GM18951 (cell line): ENCODE measurements around the gene SAMD10.
"Not testable (repeated sequence)": the region's sequence is repeated elsewhere in the genome, so short reads cannot be mapped to it uniquely, and the experiment has no call there.

Experiments used
- POLR2A ChIP-seq: IDR thresholded peaks from 4 replicates; pipeline ENCODE4 v1.6.1; 2011; ENCODE audit warnings: mild to moderate bottlenecking; ENCODE audit not compliant: insufficient read length, insufficient read depth; ENCODE audit errors: extremely low read depth
- in situ Hi-C: fragments of 300-500 bp; cut with MboI; formaldehyde crosslinking; loops from one replicate; pipeline ENCODE4 v1.12.0; 2022; ENCODE audit warnings: low sequenced_read_pairs, mixed read lengths, inconsistent platforms; ENCODE audit not compliant: unreplicated experiment

SAMD10 gene

GRCh38 chr20:63969838-63970713 is 9.4 kb downstream of the SAMD10 start, which contains the start of gene ZNF512B:
Gene ZNF512B, minus strand, starts transcription at chr20:63969930. Its CDS starts 1,980 bp downstream, at chr20:63967950.
- TF ChIP-seq POLR2A = peak; percentile 35
- in situ Hi-C loops = no loop called here

DNA sequence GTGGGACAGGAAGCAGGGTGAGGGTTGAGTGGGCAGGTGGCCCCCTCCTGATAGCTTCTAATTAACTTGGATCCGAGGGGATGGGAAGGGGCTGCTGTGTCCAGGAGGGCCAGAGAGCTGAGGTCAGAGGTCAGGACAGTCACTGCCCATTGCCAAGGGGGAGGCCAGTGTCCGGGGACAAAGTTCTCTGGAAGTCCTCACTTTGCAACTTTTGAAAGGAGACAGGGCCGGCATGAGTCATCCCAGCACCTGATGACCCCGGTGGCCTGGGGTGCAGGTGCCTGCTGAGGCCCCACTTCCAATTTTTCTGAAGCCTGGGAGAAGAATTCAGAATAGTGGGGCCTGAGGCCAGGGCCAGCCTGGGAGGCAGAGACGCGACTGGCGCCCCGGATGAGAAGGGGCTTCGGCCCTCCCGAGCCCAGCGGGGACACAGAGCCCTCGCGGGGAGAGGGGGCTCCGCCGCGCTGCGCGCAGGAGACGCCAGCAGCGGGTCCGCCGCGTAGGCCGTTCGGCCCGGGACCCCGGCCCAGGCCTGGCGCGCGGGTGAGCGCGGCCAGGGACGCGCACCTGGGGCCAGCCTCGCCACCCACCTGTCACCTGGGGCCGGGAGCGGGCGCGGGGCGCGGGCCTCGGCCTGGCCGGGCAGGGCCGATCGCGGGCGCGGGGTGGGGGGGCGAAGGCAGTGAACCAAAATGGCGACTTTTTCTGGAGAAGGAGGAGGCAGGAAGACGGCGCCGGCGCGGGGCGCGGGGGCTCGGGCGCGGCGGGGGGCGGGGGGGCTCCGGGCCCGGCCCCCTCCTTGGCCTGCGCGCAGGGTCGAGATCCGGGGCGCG is 10.3 kb downstream of the SAMD10 start:
- peak; percentile 4 for TF ChIP-seq POLR2A
- in situ Hi-C loops = no loop called here

- no peak for TF ChIP-seq POLR2A
- in situ Hi-C loops = no loop called here
These were observed 11.1 kb downstream of the SAMD10 start for GRCh38 chr20:63968136-63968927.

DNA sequence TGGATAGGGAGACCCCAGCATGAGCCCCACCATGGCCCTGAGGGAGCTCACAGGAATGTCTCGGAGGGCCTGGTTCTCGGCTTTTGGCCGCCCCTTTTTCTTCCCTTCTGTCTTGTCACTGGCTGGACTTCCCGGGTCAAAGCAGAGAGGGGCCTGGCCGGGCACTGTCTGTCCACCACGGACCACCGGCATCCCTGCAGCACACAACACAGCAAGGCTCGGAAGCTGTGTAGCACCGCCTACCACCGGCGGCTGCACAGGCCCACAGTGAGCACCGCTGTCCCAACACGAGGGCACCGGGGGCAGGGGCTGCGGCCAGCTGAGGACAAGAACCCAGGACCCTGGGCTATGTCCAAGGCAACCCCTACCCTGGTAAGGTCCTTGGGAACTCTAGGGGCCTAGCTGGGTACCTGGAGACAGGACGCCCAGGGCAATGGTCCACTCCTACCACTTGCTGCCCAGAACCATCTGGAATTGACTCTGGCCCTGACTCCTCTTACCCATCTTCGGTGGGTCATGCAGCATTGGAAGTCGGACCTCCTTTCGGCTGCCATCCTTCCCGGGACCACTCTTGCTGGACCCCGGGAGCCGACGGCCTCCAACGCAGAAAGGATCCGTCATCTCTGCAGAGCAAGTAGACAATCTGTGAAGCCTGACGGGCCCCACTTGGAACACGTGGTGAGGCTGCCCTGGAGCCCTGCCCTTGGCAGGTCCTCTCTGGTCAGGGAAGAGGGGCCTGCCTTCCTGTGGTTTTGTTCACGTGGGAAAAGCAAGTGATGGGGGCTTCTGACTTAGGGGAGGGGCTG is 11.9 kb downstream of the SAMD10 start:
- TF ChIP-seq POLR2A = no peak
- in situ Hi-C loops = no loop called here

GRCh38 chr20:63966944-63967322 is 12.5 kb downstream of the SAMD10 start:
- no peak for TF ChIP-seq POLR2A
- in situ Hi-C loops = no loop called here

GRCh38 chr20:63966172-63966943 is 13.1 kb downstream of the SAMD10 start:
- TF ChIP-seq POLR2A = no peak
- in situ Hi-C loops = no loop called here

DNA sequence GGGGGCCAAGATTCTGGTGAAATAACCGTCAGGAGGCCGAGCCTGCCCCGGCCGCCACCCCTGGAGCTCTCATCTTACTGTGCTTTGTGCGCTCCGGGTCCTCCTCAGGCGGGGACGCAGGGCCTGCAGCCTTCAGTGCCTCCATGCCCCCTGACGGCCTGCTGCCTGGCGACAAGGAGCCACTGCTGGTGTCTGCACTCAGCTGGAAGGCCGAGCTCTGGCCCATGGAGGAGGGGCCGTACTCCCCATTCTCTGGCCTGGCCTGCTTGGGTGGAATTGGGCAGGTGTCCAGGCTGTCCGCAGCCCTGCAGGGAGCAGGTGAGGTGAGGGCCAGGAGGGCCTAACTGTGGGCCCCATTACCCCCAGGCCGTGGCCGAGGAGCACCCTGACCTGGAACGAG is 15.0 kb downstream of the SAMD10 start:
- no peak for TF ChIP-seq POLR2A
- in situ Hi-C loops = no loop called here

DNA sequence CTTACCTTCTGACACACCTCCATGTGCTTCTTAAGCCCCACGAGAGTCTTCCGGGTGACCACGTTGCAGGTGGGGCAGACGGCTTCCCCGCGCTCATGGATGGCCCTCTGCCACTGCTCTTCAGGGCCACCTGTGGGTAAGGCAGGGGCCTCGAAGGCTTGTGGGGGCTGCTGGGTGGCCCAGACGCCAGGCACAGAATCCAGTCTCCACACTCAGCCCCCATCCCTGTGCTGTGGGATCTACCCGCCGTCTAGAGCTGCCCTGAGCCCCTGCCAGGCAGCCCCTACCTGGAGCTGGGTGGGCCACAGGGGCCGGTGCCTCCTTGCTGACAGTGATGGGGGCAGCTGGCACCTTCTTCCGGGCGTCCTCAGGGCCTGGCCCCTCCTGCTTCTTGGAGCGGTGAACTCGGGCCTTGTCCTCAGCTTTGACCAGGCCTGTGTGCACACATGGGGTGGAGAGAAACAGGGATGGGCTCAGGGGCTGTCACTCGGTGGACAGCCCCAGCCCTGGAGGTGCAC is 15.6 kb downstream of the SAMD10 start:
- no peak for TF ChIP-seq POLR2A
- in situ Hi-C loops = no loop called here

- in situ Hi-C loops = no loop called here
- no peak for TF ChIP-seq POLR2A
These were observed 16.1 kb downstream of the SAMD10 start for GRCh38 chr20:63963348-63963741.

GRCh38 chr20:63962426-63963347 is 16.8 kb downstream of the SAMD10 start:
- in situ Hi-C loops = no loop called here

GRCh38 chr20:63961664-63962425 is 17.6 kb downstream of the SAMD10 start:
- TF ChIP-seq POLR2A = no peak
- in situ Hi-C loops = no loop called here

More at GRCh38 chr20:63962426-63963347, 16.8 kb downstream of the SAMD10 start:
- TF ChIP-seq POLR2A = no peak

- in situ Hi-C loops = not testable (repeated sequence)
These were observed 18.5 kb downstream of the SAMD10 start for GRCh38 chr20:63960654-63961621.
